HG03342 (cell line): ENCODE data around the gene TFEB.

ENCODE experiments used
- ATAC-seq: cut with Tn5 transposase; IDR thresholded peaks from one replicate; pipeline ENCODE4 v1.9.1; 2021; ENCODE audit warnings: mild to moderate bottlenecking, moderate library complexity; ENCODE audit not compliant: unreplicated experiment

TFEB gene

GRCh38 chr6:41677124-41677921, 58.1 kb downstream of the TFEB start:
- ATAC-seq = no peak

- no peak for ATAC-seq
These were observed 59.0 kb downstream of the TFEB start for GRCh38 chr6:41676431-41676830.

GRCh38 chr6:41675992-41676391, 59.4 kb downstream of the TFEB start:
- ATAC-seq = no peak

- ATAC-seq = no peak
These were observed 60.1 kb downstream of the TFEB start for GRCh38 chr6:41675176-41675775.

DNA sequence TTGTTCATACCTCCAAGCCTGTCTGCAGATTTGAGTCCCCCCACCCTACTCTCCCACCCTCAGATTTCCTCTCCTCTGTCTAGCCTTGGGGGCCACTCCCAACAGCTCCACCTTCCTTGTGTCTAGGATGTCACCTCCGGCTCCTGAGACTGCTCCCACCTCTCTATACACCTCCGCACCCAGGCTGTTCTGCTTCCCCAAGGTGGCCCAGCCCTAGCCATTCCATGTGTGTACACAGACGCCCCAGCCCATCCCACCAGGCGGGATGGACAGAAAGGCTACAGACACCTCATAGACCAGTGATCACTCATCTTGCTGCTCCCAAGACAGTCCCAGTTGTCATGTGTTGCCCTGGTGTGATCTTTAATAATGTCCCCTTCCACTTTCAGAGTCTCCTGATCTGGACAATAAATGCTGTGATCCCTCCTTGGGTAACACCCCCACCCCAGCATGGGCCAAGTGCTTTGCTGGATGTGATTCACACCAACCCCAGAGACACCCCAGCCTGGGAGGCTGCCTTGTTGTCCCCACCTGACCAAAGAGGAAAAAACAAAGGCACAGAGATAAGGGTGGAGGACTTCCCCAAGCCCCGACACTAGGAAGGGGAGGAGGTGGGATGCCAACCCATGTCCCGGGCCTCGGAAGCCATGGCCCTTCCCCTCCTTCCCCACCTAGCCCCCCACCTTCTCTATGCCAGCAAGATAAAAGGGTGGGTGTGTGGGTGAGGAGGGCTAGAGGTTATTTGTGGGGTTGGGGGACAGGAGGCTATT, 61.0 kb downstream of the TFEB start:
- ATAC-seq = no peak

GRCh38 chr6:41673704-41674000, 61.8 kb downstream of the TFEB start:
- ATAC-seq = no peak

GRCh38 chr6:41672816-41673703, 62.3 kb downstream of the TFEB start:
- no peak for ATAC-seq

GRCh38 chr6:41672016-41672415, 63.4 kb downstream of the TFEB start:
- ATAC-seq = no peak

DNA sequence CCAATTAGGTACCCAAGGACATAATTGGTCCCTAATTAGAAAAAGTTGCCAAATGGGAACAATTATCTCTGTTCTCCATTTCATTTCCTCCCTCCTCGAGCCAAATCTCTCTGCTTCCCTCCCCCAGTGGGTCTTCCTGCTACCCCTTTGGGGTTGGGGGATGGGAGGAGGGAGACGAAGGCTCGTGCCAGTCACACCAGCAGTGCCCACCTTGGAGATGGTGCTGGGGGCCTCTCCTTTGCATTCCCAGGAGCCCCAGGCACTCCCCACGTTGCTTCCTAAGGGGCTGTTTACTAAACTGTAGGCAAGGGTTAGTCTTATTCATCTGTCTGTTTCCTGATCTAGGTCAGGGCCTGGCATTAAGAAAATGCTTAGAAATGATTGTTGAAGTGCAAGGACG, 64.0 kb downstream of the TFEB start:
- no peak for ATAC-seq

DNA sequence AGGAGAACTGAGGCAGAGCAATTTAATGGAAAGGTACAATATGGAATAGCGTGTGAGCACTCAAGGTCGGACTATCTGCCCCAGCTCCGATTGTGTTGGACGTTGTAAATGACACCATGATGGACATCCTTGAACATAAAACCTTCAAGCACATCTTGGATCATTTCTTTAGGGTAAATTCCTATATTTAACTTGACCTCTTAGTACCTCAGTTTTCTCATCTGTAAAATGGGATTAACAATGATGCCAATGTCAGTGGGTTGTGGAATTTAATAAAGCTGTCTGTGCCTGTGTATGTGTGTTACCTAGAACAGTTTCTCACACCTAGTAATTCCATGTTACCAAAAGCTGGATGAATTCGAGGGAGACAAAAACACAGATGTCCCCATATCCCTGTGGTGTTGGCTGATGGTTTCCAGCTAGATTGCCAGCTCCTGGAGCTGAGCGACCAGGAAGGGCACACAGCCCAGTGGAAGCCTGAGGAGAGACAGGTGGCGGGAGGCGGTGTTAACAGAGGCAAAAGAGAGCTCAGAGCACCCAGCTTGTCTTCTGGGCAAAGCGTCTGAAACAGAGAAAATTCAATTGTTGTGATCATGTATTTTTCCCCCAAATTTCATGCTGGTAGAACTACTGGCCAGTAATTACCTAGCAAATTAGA, 64.6 kb downstream of the TFEB start:
- ATAC-seq = no peak

DNA sequence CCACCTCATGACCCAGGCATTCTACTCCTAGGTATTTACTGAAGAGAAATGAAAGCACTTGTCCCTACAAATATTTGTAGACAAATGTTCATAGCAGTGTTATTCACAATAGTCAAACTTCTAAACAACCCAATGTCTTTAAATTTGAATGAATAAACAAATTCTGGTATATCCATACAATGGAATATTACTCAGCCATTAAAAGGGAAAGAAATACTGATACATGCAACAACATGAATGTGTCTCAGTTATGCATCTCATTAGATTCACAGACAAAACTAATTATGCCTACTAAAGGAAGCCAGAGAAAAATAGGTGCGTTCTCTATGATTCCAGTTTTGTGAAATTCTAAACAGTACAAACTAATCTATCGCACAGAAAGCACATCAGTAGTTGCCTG, 66.4 kb downstream of the TFEB start:
- no peak for ATAC-seq

GRCh38 chr6:41667195-41667594, 68.2 kb downstream of the TFEB start:
- no peak for ATAC-seq

- no peak for ATAC-seq
These were observed 71.1 kb downstream of the TFEB start for GRCh38 chr6:41664271-41664670.

- ATAC-seq = no peak
These were observed 71.8 kb downstream of the TFEB start for GRCh38 chr6:41663568-41663967.

DNA sequence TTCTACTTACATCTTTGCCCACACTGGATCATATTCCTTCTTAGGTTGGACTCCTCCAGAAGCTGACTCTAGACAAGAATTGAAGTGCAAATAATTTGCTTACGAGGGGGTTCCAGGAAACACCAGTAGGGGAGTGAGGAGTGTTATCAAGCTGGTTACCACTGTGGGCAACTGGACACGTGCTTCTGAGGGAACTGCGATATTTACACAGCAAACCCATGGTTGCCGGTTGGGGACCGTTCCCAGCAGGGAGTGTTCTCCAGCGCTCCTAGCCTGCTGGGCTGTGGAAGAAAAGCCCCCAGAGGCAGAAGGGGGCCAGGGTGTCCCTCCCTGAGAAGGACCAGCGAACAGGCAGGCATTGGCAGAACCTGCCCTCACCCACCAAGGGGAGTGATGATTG, 75.5 kb downstream of the TFEB start:
- ATAC-seq = no peak

DNA sequence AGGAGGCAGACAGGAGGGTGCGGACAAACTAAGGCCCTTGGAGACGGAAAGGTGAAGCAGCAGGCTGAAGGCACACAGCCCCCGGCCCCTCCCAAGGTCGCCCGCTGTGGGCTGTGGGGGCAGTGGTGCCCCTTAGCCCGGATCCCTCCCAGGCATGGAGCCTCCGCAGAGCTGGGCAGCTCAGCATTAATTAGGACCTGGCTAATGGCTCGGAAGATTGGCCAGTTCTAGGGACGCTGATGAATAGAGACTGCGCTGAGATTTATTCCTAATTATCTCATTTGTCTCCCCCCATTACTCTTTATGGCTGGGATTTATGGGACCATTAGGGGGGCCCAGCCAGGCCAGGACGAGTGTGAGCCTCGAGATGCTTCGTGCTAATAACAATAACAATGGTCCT, 76.8 kb downstream of the TFEB start:
- no peak for ATAC-seq

DNA sequence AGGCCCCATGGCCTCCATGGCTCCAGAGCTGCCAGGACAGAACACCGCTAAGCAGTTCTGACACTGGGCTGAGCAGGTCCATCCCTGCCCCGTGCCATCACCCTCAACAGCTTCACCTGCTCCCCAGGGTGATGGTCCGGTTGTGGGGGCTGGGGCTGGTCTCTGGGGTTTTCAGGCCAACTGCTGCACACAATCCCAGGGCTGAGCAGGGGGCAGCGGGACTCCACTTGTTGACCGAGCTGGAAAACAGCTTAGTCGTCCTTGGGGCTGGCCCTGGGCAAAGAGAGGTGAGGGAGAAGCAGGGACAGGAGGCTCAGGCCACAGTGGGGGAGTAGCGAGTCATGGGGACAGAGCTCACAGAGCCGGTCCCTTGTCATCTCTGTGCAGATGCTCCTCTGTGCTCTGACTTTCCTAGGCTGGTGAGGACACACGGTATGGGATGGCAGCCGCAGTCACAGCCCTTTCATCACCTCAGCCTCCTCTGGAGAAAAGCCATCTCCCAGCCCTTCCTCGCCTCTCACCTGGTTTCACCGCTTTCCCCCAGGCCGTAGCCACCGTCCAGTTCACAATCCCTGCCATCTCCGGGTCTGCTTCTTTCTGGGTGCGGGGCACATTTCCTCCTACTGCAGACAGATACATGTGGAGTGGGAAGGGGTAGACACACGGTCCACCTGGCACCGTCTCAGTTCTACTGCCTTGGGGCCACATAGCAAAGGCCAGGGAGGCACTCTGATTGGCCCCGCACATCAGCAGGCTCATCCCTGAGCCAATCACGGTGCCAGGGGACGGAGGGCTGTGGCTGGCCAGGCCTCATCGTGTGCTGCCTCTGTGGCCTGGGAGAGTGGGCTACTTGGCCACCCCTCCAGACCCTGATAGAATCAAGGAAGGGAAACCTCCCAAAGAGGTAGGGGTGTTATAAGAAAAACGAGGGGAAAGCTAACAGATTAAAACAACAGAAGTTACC, 78.0 kb downstream of the TFEB start:
- no peak for ATAC-seq

DNA sequence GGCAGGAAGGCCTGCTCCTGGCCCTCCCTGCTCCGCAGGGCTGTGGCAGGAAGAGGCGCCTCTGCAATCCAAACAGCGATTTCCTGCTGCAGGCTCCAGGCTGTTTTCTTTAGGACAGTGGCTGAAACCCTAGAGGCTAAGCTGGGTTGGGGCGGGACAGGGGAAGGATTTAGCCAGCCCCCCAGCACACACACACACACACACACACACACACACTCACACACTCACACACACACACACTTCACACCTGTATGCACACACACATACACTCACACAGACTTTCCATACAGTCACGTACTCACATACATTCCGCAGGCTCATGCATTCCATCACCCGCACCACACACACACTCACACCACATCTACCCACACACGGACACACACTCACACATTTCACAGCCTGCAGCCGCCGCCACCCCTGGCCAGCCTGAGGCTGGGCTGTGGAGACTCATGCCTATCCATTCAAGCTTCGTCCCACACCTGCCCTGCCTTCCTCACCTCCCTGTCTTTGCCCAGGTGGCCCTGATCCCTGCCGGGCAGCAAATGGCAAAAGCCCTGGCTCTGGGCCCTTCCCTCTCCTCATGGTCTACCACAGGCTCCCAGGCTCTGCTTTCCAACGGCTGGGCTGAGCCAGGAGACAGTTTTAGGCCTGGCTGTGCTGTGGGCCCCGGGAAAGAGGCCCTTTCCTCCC, 79.3 kb downstream of the TFEB start:
- no peak for ATAC-seq

GRCh38 chr6:41655646-41656001, 79.8 kb downstream of the TFEB start:
- no peak for ATAC-seq
